GM08714 (cell line): Measurements from ENCODE around the gene OR13C3.

ENCODE experiments used
- H3K4me3 ChIP-seq: fragments of 200-500 bp; sonication (Bioruptor generic); 2 replicates; pipeline ENCODE4 v1.5.1; 2014; ENCODE audit warnings: mild to moderate bottlenecking, low read length, inconsistent platforms
- ZNF274 ChIP-seq: IDR thresholded peaks from 2 replicates; pipeline ENCODE4 v1.6.1; 2012; ENCODE audit warnings: mild to moderate bottlenecking, low read depth, low read length

Gene OR13C3

DNA sequence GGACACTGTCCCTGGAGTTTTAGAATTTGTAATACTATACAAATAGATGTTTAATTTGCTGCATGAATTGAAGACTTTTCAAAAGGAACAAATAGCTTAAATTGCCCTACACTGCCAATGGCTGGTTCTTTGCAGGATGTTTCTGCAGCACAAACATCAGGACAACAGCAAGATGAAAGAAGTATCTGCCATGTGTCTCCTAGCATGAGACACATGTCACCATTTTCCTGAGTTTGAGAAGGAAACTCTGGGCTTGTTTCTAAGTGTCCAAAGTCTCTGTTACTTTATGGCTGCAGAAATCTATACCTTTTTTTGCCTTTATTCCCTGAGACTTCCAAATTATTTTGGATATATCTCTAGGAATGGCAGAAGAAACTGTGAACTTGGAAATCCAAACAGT, 33.2 kb downstream of the OR13C3 start:
- no peak overlapping the region for H3K4me3 ChIP-seq
- no peak for TF ChIP-seq ZNF274

DNA sequence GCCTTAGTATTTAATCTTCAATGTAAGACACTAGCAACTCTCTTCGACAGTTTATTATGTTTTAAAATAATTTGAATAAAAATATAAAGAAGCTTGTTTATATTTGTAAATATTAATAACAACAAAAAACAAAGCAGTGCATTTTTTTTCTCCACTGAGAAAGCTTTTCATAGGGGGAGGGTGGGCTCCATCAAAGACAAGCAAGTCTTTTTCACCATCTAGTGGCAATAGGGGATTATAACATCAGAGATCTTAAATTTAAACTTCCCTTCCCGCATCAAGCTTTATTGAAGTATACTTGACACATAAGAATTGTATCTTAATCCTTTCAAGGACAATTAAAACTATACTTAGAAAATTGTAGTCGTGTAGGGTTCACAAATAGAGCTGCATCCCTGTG, 41.8 kb downstream of the OR13C3 start:
- no peak overlapping the region for H3K4me3 ChIP-seq
- TF ChIP-seq ZNF274 = no peak
